ENCODE results near the gene SSB. TPM values are rescaled to one million over a fixed set of nuclear protein-coding genes. Genes with fewer than 3 reads are reported as not detected.
A peak's percentile ranks its signal among the peaks of the same experiment; 100 is the strongest.
"Not testable (repeated sequence)": the region's sequence is repeated elsewhere in the genome, so short reads cannot be mapped to it uniquely, and the experiment has no call there.

SSB gene
- 99.7 and 111 TPM in 2 replicates for total RNA-seq

DNA sequence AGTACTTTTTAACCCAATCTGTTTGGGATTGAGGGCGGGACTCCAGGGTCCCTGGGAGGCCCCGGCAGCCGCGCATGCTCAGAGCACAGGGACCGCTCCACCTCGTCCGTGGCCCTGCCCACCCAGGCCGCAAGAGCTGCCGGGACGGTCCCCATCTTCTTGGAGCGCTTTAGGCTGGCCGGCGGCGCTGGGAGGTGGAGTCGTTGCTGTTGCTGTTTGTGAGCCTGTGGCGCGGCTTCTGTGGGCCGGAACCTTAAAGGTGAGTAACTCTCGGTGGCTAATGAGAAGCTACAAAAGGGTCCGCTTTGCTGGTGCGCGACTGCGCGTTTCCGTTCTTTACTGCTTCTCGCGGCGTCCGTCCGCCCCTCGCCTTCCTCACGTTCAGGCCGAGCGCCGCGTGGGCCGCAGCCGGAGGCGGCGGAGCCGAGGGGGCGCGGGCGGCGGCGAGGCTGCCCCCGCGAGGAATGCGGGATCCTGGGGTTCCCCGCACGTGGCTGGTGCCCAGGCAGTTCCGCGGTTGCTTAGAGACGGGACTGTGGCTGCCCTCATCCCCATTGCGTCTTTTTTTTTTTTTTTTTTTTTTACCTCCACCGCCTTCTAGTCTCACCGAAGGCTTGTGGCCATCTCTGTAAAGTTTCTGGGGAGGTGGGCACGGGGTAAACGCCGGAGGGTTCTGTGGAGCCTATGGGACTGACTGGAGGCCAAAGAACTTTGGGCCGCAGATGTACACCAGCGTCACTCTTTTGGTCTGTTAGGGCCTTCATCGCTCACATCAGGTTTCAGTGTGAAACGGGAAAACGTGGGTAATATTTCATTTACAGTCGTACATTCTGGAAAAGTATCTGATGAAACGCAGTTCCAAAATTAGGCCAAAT lies at the start of gene SSB:
Gene SSB (plus strand): TSS at position 154 of the 875 bp plus-strand sequence. CDS start 2,090 bp downstream, outside the sequence.
- Mint-ChIP-seq H3K36me3 (ENCODE audit: low read depth) (peaks cover 25% of the 10 kb centered on the region), H3K9me3 (no peaks in the 10 kb centered on the region), H3K27ac (peak within 1 kb of the TSS; percentile 85), H3K4me1 (ENCODE audit: low read depth) (peaks cover 12% of the 10 kb centered on the region), H3K27me3 (ENCODE audit: low read depth) (peaks cover 3% of the 10 kb centered on the region), H3K4me3 (ENCODE audit: low read depth) (peak within 1 kb of the TSS; percentile 86)
- peak; percentile 88 for DNase-seq (ENCODE audit: low spot score)
- intact Hi-C loops (cut with micrococcal nuclease): loop anchor here (1.0 to 10.0 kb wide), 4 partner anchors 25 to 434 kb away; partner anchors contain the start of genes FASTKD1, LRP2 and METTL5

DNA sequence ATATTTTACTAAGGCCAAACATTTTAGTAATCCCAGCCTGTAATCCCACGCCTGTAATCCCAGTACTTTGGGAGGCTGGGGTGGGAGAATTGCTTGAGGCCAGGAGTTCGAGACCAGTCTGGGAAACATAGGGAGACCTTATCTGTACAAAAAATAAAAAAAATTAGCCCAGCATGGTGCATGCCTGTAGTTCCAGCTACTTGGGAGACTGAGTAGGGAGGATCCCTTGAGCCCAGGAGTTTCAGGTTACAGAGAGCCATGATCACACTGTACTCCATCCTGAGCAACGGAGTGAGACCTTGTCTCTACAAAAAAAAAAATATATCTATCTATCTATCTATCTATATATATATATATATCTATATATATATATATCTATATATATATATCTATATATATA lies 45.9 kb upstream of the SSB start:
- no peaks in the 10 kb centered on the region for H3K36me3 Mint-ChIP-seq (ENCODE audit: low read depth)
- no peaks in the 10 kb centered on the region for H3K27me3 Mint-ChIP-seq (ENCODE audit: low read depth)
- H3K9me3 Mint-ChIP-seq: no peaks in the 10 kb centered on the region
- intact Hi-C loops (cut with micrococcal nuclease): no loop called here
- H3K27ac Mint-ChIP-seq: no peak overlapping the region
- H3K4me3 Mint-ChIP-seq (ENCODE audit: low read depth): no peak overlapping the region
- no peak for DNase-seq (ENCODE audit: low spot score)
- no peaks in the 10 kb centered on the region for H3K4me1 Mint-ChIP-seq (ENCODE audit: low read depth)

DNA sequence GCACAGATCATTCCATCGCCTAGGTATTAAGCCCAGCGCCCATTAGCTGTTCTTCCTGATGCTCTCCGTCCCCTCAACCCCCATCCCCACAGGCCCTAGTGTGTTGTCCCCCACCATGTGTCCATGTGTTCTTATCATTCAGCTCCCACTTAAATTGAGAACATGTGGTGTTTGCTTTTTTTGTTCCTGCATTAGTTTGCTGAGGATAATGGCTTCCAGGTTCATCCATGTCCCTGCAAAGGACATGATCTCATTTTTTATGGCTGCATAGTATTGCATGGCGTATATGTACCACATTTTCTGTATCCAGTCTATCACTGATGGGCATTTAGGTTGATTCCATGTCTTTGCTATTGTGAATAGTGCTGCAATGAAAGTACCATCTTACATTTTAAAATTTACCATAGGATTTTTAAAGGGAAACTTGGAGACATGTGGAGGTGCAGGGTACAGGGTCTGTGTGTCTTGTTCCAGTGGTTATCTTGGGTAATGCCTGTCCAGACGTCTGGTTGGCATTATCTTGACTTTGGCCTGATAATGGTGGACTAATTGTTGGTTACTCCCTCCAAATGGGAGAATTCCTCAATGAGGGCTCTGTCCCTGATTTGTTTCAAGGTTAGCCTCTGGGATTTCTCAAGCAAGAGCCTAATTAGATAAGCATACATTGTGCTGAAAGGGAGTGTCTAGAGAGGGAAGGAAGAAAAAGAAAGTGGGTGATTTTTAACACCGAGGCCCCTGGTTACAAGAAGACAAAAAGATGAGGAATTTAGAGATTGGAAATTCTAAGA lies 43.4 kb upstream of the SSB start:
- Mint-ChIP-seq H3K27me3 (ENCODE audit: low read depth) (no peaks in the 10 kb centered on the region), H3K4me3 (ENCODE audit: low read depth) (no peak overlapping the region), H3K27ac (no peak overlapping the region), H3K4me1 (ENCODE audit: low read depth) (peaks cover under 1% of the 10 kb centered on the region), H3K9me3 (no peaks in the 10 kb centered on the region), H3K36me3 (ENCODE audit: low read depth) (no peaks in the 10 kb centered on the region)
- no peak for DNase-seq (ENCODE audit: low spot score)
- intact Hi-C loops (cut with micrococcal nuclease): no loop called here

DNA sequence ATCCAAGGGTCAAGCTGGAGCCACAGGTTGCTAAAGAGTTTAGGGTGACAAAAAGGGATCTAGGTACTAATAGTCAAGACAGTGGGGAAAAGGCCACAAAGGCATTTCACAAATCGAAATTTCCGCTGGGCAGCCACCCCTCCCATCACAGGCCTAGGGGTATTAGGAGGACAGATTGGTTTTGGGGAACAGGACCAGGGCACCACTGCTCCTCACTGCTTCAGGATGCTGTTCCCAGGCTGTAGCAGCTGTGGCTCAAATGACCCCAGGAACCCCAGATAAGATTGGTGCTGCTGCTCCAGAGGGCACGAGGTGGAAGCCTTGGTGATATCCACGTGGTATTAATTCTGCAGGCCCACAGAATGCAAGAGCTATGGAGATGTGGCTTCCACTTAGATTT lies 42.3 kb upstream of the SSB start:
- no peak for DNase-seq (ENCODE audit: low spot score)
- no peaks in the 10 kb centered on the region for H3K27me3 Mint-ChIP-seq (ENCODE audit: low read depth)
- H3K4me3 Mint-ChIP-seq (ENCODE audit: low read depth): no peak overlapping the region
- intact Hi-C loops (cut with micrococcal nuclease): no loop called here
- no peaks in the 10 kb centered on the region for H3K36me3 Mint-ChIP-seq (ENCODE audit: low read depth)
- no peak overlapping the region for H3K27ac Mint-ChIP-seq
- H3K4me1 Mint-ChIP-seq (ENCODE audit: low read depth): peaks cover 4% of the 10 kb centered on the region
- no peaks in the 10 kb centered on the region for H3K9me3 Mint-ChIP-seq

DNA sequence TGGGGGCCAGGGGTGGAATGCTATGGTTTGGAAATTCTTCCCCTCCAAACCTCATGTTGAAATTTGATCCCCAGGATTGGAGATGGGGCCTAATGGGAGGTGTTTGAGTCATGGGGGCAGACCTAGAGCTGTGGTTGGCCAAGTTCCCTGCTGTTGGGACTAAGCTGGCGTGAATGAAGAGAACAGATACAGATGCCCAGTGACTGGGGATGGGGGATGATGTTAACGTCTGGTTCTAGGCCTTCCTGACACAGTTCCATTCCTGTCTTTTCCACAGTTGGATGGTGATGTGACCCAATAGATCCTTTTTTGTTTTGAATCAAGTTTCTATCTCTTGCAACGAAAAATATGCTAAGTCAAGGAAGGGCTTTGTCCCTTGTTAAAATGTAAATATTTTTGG lies 41.3 kb upstream of the SSB start:
- Mint-ChIP-seq H3K27ac (no peak overlapping the region), H3K4me1 (ENCODE audit: low read depth) (peaks cover 11% of the 10 kb centered on the region), H3K4me3 (ENCODE audit: low read depth) (no peak overlapping the region), H3K27me3 (ENCODE audit: low read depth) (no peaks in the 10 kb centered on the region), H3K36me3 (ENCODE audit: low read depth) (no peaks in the 10 kb centered on the region), H3K9me3 (no peaks in the 10 kb centered on the region)
- DNase-seq (ENCODE audit: low spot score): no peak
- intact Hi-C loops (cut with micrococcal nuclease): no loop called here

DNA sequence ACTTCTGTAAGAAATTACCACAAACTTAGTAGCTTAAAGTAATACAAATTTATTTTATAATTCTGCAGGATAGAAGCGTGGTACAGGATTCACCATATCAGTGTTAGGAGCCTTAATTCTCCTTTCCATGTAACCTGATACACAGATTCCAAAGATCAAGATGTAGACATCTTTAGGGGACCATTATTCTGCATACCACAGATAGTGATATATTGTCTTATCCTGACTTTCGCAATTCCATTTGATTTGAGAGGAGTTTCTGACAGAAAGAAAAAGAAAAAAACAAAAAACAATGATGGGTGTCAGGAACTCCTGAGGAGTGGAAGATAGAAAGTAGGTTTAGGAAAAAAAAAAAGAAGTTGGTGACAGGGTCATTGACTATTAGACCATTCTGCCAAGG lies 40.9 kb upstream of the SSB start:
- H3K27ac Mint-ChIP-seq: no peak overlapping the region
- no peaks in the 10 kb centered on the region for H3K36me3 Mint-ChIP-seq (ENCODE audit: low read depth)
- H3K9me3 Mint-ChIP-seq: no peaks in the 10 kb centered on the region
- H3K4me1 Mint-ChIP-seq (ENCODE audit: low read depth): peaks cover 11% of the 10 kb centered on the region
- no peak for DNase-seq (ENCODE audit: low spot score)
- H3K4me3 Mint-ChIP-seq (ENCODE audit: low read depth): no peak overlapping the region
- intact Hi-C loops (cut with micrococcal nuclease): no loop called here
- no peaks in the 10 kb centered on the region for H3K27me3 Mint-ChIP-seq (ENCODE audit: low read depth)

DNA sequence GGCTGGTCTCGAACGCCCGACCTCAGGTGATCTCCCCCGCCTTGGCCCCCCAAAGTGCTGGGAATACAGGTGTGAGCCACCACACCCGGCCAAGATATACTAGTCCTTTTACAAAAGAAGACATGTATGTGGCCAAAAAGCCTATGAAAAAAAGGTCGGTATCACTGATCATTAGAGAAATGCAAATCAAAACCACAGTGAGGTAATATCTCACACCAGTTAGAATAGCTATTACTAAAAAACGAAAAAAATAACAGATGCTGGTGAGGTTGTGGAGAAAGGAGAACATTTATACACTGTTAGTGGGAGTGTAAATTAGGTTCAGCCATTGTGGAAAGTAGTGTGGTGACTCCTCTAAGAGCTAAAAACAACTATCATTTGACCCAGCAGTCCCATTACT lies 38.7 kb upstream of the SSB start:
- H3K27ac Mint-ChIP-seq: no peak overlapping the region
- no peak for DNase-seq (ENCODE audit: low spot score)
- peaks cover 11% of the 10 kb centered on the region for H3K4me1 Mint-ChIP-seq (ENCODE audit: low read depth)
- H3K36me3 Mint-ChIP-seq (ENCODE audit: low read depth): no peaks in the 10 kb centered on the region
- no peaks in the 10 kb centered on the region for H3K9me3 Mint-ChIP-seq
- intact Hi-C loops (cut with micrococcal nuclease): no loop called here
- no peaks in the 10 kb centered on the region for H3K27me3 Mint-ChIP-seq (ENCODE audit: low read depth)
- H3K4me3 Mint-ChIP-seq (ENCODE audit: low read depth): no peak overlapping the region

DNA sequence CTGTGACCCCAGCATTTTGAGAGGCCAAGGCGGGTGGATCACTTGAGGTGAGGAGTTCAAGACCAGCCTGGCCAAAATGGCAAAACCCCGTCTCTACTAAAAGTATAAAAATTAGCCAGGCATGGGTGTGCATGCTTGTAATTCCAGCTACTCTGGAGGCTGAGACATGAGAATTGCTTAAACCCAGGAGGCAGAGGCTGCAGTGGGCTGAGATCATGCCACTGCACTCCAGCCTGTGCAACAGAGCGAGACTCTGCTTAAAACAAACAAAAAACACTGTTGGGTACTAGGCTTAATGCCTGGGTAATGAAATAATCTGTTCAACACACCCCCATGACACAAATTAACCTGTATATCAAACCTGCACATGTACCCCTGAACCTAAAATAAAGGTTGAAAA lies 37.9 kb upstream of the SSB start:
- not testable (repeated sequence) for H3K36me3 Mint-ChIP-seq (ENCODE audit: low read depth)

DNA sequence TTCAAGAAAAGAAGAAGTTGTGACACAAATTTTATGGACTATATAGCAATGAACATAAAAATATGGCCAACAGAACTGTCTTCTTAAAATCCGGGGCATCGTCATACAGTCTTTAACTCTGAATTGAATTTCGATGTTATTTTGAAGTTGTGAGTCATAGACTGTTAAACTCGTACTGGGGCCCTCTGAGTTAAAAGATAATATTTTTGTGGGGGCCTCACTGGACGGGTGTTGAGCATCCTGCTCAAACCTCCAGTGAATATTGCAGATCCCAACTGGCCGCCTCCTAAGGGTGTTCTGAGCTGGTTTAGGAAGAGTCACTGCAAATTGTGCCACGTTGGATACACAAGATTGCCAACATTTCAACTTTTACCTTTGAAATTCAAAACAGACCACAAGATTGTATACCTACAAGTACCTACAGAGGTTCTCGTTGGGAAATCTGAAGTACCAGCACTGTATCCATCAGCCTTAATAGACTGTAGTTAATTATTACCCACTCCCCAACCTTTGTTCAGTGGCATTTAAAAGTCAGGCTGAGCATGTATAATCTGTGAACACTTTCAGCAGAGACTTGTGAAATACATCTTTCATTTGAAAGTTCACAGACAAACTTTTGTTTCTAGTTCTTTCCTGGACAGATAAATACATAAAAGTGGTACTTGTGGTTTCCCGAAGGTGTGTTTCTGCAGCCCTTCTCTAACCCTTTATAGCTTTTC lies 37.3 kb upstream of the SSB start:
- Mint-ChIP-seq H3K4me3 (ENCODE audit: low read depth) (no peak overlapping the region), H3K27me3 (ENCODE audit: low read depth) (no peaks in the 10 kb centered on the region), H3K9me3 (no peaks in the 10 kb centered on the region), H3K27ac (no peak overlapping the region), H3K4me1 (ENCODE audit: low read depth) (peaks cover 11% of the 10 kb centered on the region), H3K36me3 (ENCODE audit: low read depth) (no peaks in the 10 kb centered on the region)
- intact Hi-C loops (cut with micrococcal nuclease): no loop called here
- no peak for DNase-seq (ENCODE audit: low spot score)

More for the DNA sequence above, 37.9 kb upstream of the SSB start:
- DNase-seq (ENCODE audit: low spot score); H3K4me3 Mint-ChIP-seq (ENCODE audit: low read depth); H3K27ac Mint-ChIP-seq; H3K9me3 Mint-ChIP-seq; intact Hi-C loops (cut with micrococcal nuclease); H3K27me3 Mint-ChIP-seq (ENCODE audit: low read depth): not testable (repeated sequence)
- H3K4me1 Mint-ChIP-seq (ENCODE audit: low read depth): peaks cover 11% of the 10 kb centered on the region

DNA sequence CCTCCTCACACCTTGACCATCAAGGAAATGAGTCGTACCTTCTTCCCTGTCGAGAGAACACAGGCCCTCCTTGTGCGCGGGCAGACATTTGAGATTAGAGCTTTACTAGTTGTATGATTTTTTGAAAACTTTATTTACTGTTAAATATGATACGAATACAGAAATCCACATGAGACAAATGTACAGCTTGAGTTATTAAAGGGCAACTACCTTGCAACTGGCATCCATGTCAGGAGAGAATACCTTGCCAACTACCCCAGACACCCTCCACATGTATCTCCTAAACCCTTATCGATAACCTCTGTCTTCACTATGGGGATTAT lies 36.7 kb upstream of the SSB start:
- Mint-ChIP-seq H3K36me3 (ENCODE audit: low read depth) (no peaks in the 10 kb centered on the region), H3K27me3 (ENCODE audit: low read depth) (no peaks in the 10 kb centered on the region), H3K9me3 (no peaks in the 10 kb centered on the region), H3K4me3 (ENCODE audit: low read depth) (no peak overlapping the region), H3K4me1 (ENCODE audit: low read depth) (peaks cover 11% of the 10 kb centered on the region), H3K27ac (no peak overlapping the region)
- intact Hi-C loops (cut with micrococcal nuclease): no loop called here
- no peak for DNase-seq (ENCODE audit: low spot score)

DNA sequence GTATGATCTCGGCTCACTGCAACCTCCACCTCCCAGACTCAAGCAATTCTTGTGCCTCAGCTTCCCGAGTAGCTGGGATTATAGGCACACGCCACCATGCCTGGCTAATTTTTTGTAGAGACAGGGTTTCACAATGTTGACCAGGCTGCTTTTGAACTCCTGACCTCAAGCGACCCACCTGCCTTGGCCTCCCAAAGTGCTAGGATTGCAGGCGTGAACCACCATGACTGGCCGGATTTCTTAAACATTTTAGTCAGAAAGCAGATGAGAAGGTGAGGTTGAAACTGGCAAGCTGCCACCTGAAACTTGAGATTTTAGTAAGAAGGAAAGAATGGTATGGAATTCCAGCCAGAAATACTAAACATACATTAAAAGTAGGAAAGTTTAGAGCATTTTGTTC lies 33.1 kb upstream of the SSB start:
- intact Hi-C loops (cut with micrococcal nuclease): no loop called here
- H3K9me3 Mint-ChIP-seq: no peaks in the 10 kb centered on the region
- H3K4me3 Mint-ChIP-seq (ENCODE audit: low read depth): no peak overlapping the region
- H3K27ac Mint-ChIP-seq: no peak overlapping the region
- H3K27me3 Mint-ChIP-seq (ENCODE audit: low read depth): peaks cover 11% of the 10 kb centered on the region
- no peaks in the 10 kb centered on the region for H3K36me3 Mint-ChIP-seq (ENCODE audit: low read depth)
- DNase-seq (ENCODE audit: low spot score): no peak
- peaks cover 16% of the 10 kb centered on the region for H3K4me1 Mint-ChIP-seq (ENCODE audit: low read depth)

DNA sequence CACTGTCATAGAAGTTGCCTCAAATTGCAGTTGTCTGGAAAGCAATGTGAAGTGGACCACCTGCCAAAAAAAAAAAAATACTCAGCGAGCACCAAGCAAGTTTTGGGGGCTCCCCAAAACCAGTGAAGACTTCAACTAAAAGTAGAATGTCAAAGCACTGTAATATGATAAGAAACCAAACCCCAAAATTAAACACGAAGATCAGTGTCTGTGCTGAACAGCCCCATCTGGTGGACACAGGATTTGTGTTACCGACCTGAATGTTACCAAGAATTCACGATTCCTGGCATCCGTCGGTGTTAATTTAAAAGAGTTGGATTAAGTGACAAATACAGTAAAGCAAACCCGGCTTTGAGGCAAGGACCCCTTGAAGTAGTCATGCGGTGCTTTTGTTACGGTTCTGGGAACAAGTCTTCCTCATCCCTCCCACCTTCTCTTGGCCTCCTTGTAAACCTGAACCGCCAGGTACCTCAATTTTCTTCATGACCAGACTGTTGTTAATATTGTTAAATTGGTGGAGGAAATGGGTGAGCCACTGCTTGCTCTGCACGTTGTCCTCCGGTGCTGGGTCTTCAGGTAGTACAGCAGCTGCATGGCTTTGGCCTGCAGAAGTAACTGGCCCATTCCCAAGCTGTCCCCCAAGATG lies 31.3 kb upstream of the SSB start:
- DNase-seq (ENCODE audit: low spot score): peak; percentile 34
- Mint-ChIP-seq H3K4me1 (ENCODE audit: low read depth) (peaks cover 9% of the 10 kb centered on the region), H3K36me3 (ENCODE audit: low read depth) (no peaks in the 10 kb centered on the region), H3K4me3 (ENCODE audit: low read depth) (peak overlapping the region; percentile 39), H3K27ac (no peak overlapping the region), H3K9me3 (no peaks in the 10 kb centered on the region), H3K27me3 (ENCODE audit: low read depth) (peaks cover 11% of the 10 kb centered on the region)
- intact Hi-C loops (cut with micrococcal nuclease): no loop called here
